HepG2 (cell line): ENCODE data around the gene INPP5E. TPM values are rescaled to one million over a fixed set of nuclear protein-coding genes. Genes with fewer than 3 reads are reported as not detected.

Experiments used
- ATAC-seq: fragments of 200-7000 bp; cut with Tn5 transposase; 3 replicates; pipeline ENCODE4 v1.9.1; 2020; ENCODE audit warnings: mild to moderate bottlenecking, moderate library complexity
- BruUV-seq: library from RNA; stranded (reverse); fragments of 400-500 nt; replicated peaks from 2 replicates; lab custom pipeline; 2021; lab: Mats Ljungman, UMichigan
- CTCF ChIA-PET: fragments of 300-600 bp; formaldehyde crosslinking; extraction: SDS; loops from one replicate; lab custom pipeline; 2021; ENCODE audit warnings: low total read pairs, inconsistent platforms, low intra/inter-chr PET ratio; lab: Yijun Ruan, JAX
- POLR2A ChIA-PET: fragments of 350-600 bp; sonication (Branson Sonifier 250); formaldehyde crosslinking; loops from one replicate; lab custom pipeline; 2020; ENCODE audit warnings: antibody characterized with exemption, inconsistent platforms; lab: Yijun Ruan, JAX
- DNase-seq: peaks from one replicate; pipeline ENCODE4 v3.0.0-alpha.2; 2015; ENCODE audit warnings: low spot score
- FAIRE-seq: peaks from 3 replicates; lab custom pipeline; 2011; peaks lifted over from hg19 to GRCh38; lab: Jason Lieb, UNC
- H2AFZ ChIP-seq: one replicate; pipeline ENCODE4 v1.6.1; 2011; ENCODE audit warnings: low read length, inconsistent platforms
- H3K27ac ChIP-seq: fragments of 300-600 bp; 3 replicates; pipeline ENCODE4 v1.8.0; 2011; ENCODE audit warnings: mixed run types, mild to moderate bottlenecking, mixed read lengths, low read length, inconsistent platforms; ENCODE audit not compliant: insufficient read depth; ENCODE audit errors: extremely low read length
- H3K27me3 ChIP-seq, 2 experiments: fragments of 200-600 bp in 1 of 2; 2 replicates in 1 of 2; 3 replicates in 1 of 2; pipeline versions ENCODE4 v1.6.0 to v1.8.0; 2011; ENCODE audit warnings: low read length in 2 of 2, mild to moderate bottlenecking in 2 of 2, moderate library complexity in 2 of 2, inconsistent platforms in 1 of 2; ENCODE audit not compliant: insufficient read depth in 2 of 2, control insufficient read depth in 1 of 2
- H3K36me3 ChIP-seq, 2 experiments: fragments of 200-600 bp in 1 of 2; replicated peaks in 1 of 2; 2 replicates in 1 of 2; 3 replicates in 1 of 2; pipeline versions ENCODE4 v1.5.1 to v1.8.0; 2011; ENCODE audit warnings: low read length in 2 of 2, inconsistent platforms in 1 of 2; ENCODE audit not compliant: insufficient read depth in 2 of 2, control insufficient read depth in 1 of 2
- H3K4me1 ChIP-seq: 2 replicates; pipeline ENCODE4 v1.5.1; 2012; ENCODE audit warnings: low read length, inconsistent platforms; ENCODE audit not compliant: insufficient read depth
- H3K4me2 ChIP-seq: 2 replicates; pipeline ENCODE4 v1.6.0; 2011; ENCODE audit warnings: low read depth, low read length, inconsistent platforms
- H3K4me3 ChIP-seq, 3 experiments: fragments of 200-600 bp in 1 of 3; sonication (generic), shearing (Covaris generic) in 1 of 3; replicated peaks in 1 of 3; 2 replicates each; pipeline ENCODE4 v1.5.1; 2011 to 2016; ENCODE audit warnings: low read length in 3 of 3, inconsistent platforms in 2 of 3, low read depth in 2 of 3, mild to moderate bottlenecking in 2 of 3, control low read depth in 1 of 3, mixed read lengths in 1 of 3; ENCODE audit not compliant: insufficient read depth in 1 of 3
- H3K79me2 ChIP-seq: one replicate; pipeline ENCODE4 v1.6.1; 2011; ENCODE audit warnings: low read length, inconsistent platforms; ENCODE audit not compliant: insufficient read depth
- H3K9ac ChIP-seq: 2 replicates; pipeline ENCODE4 v1.6.0; 2011; ENCODE audit warnings: mild to moderate bottlenecking, low read depth, low read length, inconsistent platforms; ENCODE audit not compliant: insufficient read depth
- H3K9me3 ChIP-seq: 2 replicates; pipeline ENCODE4 v1.5.1; 2012; ENCODE audit warnings: mild to moderate bottlenecking, low read length
- H4K20me1 ChIP-seq: 2 replicates; pipeline ENCODE4 v1.6.0; 2011; ENCODE audit warnings: inconsistent platforms, mild to moderate bottlenecking, low read length, moderate library complexity; ENCODE audit not compliant: insufficient read depth
- CBX5 ChIP-seq: sonication (generic); formaldehyde crosslinking; IDR thresholded peaks from 2 replicates; pipeline ENCODE4 v1.4.0; 2020; ENCODE audit warnings: missing genetic modification reagents, borderline replicate concordance
- EHMT2 ChIP-seq: fragments of 200-600 bp; sonication (generic); IDR thresholded peaks from 2 replicates; pipeline ENCODE4 v1.7.0; 2017; ENCODE audit warnings: antibody characterized with exemption, low read depth, low read length, borderline replicate concordance
- ELF4 ChIP-seq: sonication (generic); formaldehyde crosslinking; IDR thresholded peaks from 2 replicates; pipeline ENCODE4 v1.5.0; 2020; ENCODE audit warnings: missing genetic modification reagents, mild to moderate bottlenecking, moderate library complexity, borderline replicate concordance
- GTF3A ChIP-seq: sonication (generic); formaldehyde crosslinking; conservative IDR thresholded peaks from 2 replicates; pipeline ENCODE4 v1.4.0; 2020; ENCODE audit warnings: mild to moderate bottlenecking, missing genetic modification reagents
- GZF1 ChIP-seq: sonication (generic); formaldehyde crosslinking; IDR thresholded peaks from 2 replicates; pipeline ENCODE4 v1.5.1; 2020; ENCODE audit warnings: mild to moderate bottlenecking, missing genetic modification reagents
- HMGXB4 ChIP-seq, 2 experiments: sonication (generic) in 1 of 2; formaldehyde crosslinking in 1 of 2; IDR thresholded peaks; 2 replicates each; pipeline versions ENCODE4 v1.4.0 to v1.6.1; 2018 to 2020; ENCODE audit warnings: missing genetic modification reagents in 2 of 2, borderline replicate concordance in 1 of 2, low read depth in 1 of 2, mild to moderate bottlenecking in 1 of 2, missing biosample characterization in 1 of 2
- KDM5A ChIP-seq: fragments of 200-600 bp; sonication (generic); IDR thresholded peaks from 2 replicates; pipeline ENCODE4 v1.7.0; 2018; ENCODE audit warnings: antibody characterized with exemption, mild to moderate bottlenecking, low read length, borderline replicate concordance
- KLF16 ChIP-seq, 2 experiments: sonication (generic) in 1 of 2; formaldehyde crosslinking in 1 of 2; IDR thresholded peaks; 2 replicates each; pipeline versions ENCODE4 v1.6.1 to v1.8.0; 2016 to 2023; ENCODE audit warnings: missing genetic modification reagents in 2 of 2, missing compliant biosample characterization in 1 of 2
- NCOR1 ChIP-seq: fragments of 200-600 bp; sonication (generic); IDR thresholded peaks from 2 replicates; pipeline ENCODE4 v1.7.0; 2017; ENCODE audit warnings: antibody characterized with exemption, low read length, borderline replicate concordance
- NR1H2 ChIP-seq: sonication (generic); formaldehyde crosslinking; IDR thresholded peaks from 2 replicates; pipeline ENCODE4 v1.8.1; 2022; ENCODE audit warnings: low read depth, missing genetic modification reagents, borderline replicate concordance
- RBFOX2 ChIP-seq: fragments of 200-400 bp; formaldehyde crosslinking; IDR thresholded peaks from 2 replicates; pipeline ENCODE4 v1.6.1; 2017; ENCODE audit warnings: low read depth, mild to moderate bottlenecking, low read length
- ZNF451 ChIP-seq: sonication (generic); formaldehyde crosslinking; IDR thresholded peaks from 2 replicates; pipeline ENCODE4 v1.5.0; 2020; ENCODE audit warnings: mild to moderate bottlenecking, missing genetic modification reagents
- ZNF83 ChIP-seq: sonication (generic); formaldehyde crosslinking; IDR thresholded peaks from 2 replicates; pipeline ENCODE4 v1.4.0; 2020; ENCODE audit warnings: missing genetic modification reagents, mild to moderate bottlenecking, borderline replicate concordance
- ZSCAN30 ChIP-seq: sonication (generic); formaldehyde crosslinking; IDR thresholded peaks from 2 replicates; pipeline ENCODE4 v1.5.0; 2020; ENCODE audit warnings: mild to moderate bottlenecking, missing genetic modification reagents
- WGBS: methylation state at CpG from one replicate; pipeline ENCODE4 v1.1.6; 2017; ENCODE audit warnings: low lambda C conversion rate; 5-methylcytosine and 5-hydroxymethylcytosine counted together
- in situ Hi-C: cut with HindIII; loops from 2 replicates; pipeline ENCODE4 v1.10.0; 2017; ENCODE audit warnings: low pct_unique_long_range_greater_than_20kb; ENCODE audit not compliant: extremely low pct_ligation_motif_present
- intact Hi-C: fragments of 100-400 bp; cut with micrococcal nuclease; formaldehyde crosslinking; loops from one replicate; pipeline ENCODE4 v1.10.0; 2022; ENCODE audit not compliant: unreplicated experiment
- polyA plus RNA-seq, 8 experiments: library from polyadenylated mRNA; depleted of rRNA in 3 of 8; stranded (reverse) in 7 of 8; unstranded in 1 of 8; fragments of >200 nt; fragmentation: Illumina TruSeq in 4 of 8; extraction: Trizol in 4 of 8; gene quantifications; 2 replicates each; pipeline versions ENCODE4 v1.2.1 to v1.2.3, GENCODE V29; 2011 to 2016; ENCODE audit warnings: low read depth in 4 of 8, missing spikeins in 1 of 8, mixed read lengths in 1 of 8; ENCODE audit not compliant: insufficient read depth in 1 of 8
- total RNA-seq, 5 experiments: library from RNA; depleted of rRNA; stranded (reverse); fragments of >200 nt; fragmentation: Illumina TruSeq; extraction: Trizol; gene quantifications; 2 replicates each; pipeline ENCODE4 v1.2.3, GENCODE V29; 2016; ENCODE audit warnings: low read depth in 1 of 5
- TF ChIP-seq, protein P1 (sequence below): sonication (generic); formaldehyde crosslinking; IDR thresholded peaks from 2 replicates; pipeline ENCODE4 v1.8.1; 2023; ENCODE audit warnings: mild to moderate bottlenecking, missing genetic modification reagents, borderline replicate concordance

Gene INPP5E
- total and polyA plus RNA-seq, 2 of the 13 experiments (the other 11 are each of a cell fraction or from before 2014, with no cell fraction given), result 5.5 TPM

- no peak for ATAC-seq
- Histone ChIP-seq H2AFZ (no peak overlapping the region), H3K4me2 (no peak overlapping the region), H3K4me1 (no peaks in the 10 kb centered on the region), H4K20me1 (no peaks in the 10 kb centered on the region), H3K9ac (no peak overlapping the region), H3K4me3 (no peak overlapping the region), H3K27me3 (no peaks in the 10 kb centered on the region), H3K27ac (no peak overlapping the region), H3K9me3 (no peaks in the 10 kb centered on the region), H3K79me2 (peaks cover under 1% of the 10 kb centered on the region), H3K36me3 (peaks cover 43 to 79% of the 10 kb centered on the region in 2 experiments)
- no peak for DNase-seq
- no peak for TF ChIP-seq KLF16 (CRISPR knock-in tag; IDR thresholded peaks at IDR 0.05)
- no peak for TF ChIP-seq ELF4
- TF ChIP-seq ZSCAN30 (CRISPR knock-in tag), result no peak
- TF ChIP-seq CBX5 (CRISPR knock-in tag), result no peak
- TF ChIP-seq GZF1, result no peak
- no peak for TF ChIP-seq HMGXB4 (CRISPR knock-in tag; IDR thresholded peaks at IDR 0.05; ENCODE audit: borderline replicate concordance in 1 of 2, low read depth in 1 of 2)
- no peak for TF ChIP-seq NCOR1
- TF ChIP-seq EHMT2, result no peak
- no peak for TF ChIP-seq NR1H2 (CRISPR knock-in tag)
- no peak for TF ChIP-seq KDM5A
- TF ChIP-seq GTF3A (CRISPR knock-in tag), result no peak
- no peak for TF ChIP-seq ZNF83 (CRISPR knock-in tag)
- TF ChIP-seq ZNF451 (CRISPR knock-in tag), result no peak
- TF ChIP-seq, protein P1, sequence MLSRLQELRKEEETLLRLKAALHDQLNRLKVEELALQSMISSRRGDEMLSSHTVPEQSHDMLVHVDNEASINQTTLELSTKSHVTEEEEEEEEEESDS, result no peak
- TF ChIP-seq RBFOX2, result no peak
- BruUV-seq, result no TSS peak
- ChIA-PET POLR2A (no interaction called here), CTCF (no interaction called here)
- 95% methylated on average over 8 of the region's 12 CpGs for WGBS
- no peak for FAIRE-seq
- intact Hi-C loops (no loop called here), in situ Hi-C loops (no loop called here)
These were observed 20.6 kb downstream of the INPP5E start for GRCh38 chr9:136419092-136419420.
